IPS DF 4.7 (cell line): ENCODE results near the gene SLC22A31.

Experiments
- DNase-seq: peaks from one replicate; pipeline ENCODE4 v3.0.0-alpha.2; 2013; ENCODE audit warnings: low spot score; ENCODE audit errors: extremely low read depth

SLC22A31 gene

DNA sequence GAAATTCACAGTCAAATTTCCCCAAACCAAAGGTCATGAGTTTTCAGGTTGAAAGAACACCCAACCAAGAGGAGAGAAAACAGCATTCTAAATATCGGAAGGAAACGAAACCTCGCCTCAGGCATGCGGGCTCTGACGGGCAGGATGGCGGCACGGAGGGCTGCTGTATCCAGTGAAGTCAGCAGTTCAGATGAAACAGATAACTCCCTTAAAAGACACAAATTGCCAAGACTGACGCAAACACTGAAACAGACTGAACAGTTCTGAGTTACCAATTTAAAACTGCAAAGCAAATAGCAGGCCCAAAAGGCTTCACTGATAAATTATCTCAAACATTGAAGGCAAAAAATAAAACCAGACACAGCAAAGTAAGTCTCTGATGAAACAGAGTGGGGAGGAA lies 49.4 kb downstream of the SLC22A31 start:
- DNase-seq = no peak

DNA sequence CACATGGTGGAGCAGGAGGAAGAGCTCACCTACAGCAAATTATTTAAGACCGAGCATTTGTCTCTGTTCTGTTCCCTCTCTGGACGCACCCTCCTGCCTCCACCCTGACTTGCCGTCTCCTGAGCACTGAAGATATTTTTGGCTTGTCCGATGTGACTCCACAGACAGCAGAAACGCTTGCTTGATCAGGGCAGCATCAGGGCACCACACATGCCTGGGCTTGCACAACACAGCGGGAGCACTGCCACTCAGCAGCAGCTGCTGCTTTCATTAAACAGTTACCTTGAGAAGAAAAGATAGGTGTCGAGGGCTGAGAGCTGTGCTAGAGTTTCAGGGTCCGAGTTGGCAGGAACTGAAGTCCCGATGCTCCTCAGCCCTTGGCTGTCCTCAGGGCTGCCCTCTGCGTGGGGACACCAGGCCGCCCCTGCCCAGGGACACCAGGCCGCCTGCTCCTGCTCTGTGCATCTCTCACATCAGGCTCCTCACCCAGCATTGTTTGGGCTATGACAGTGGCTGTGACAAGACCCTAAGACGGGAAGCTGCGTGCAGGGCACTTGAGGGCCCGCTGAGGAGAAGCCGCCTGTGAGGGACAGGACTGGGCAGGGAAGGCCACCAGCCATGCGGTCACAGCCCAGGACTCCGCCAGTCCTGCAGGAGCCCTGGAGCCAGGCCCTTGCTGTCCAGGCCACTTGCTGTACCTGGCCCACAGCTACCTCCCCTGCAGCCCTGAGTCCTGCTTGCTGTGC lies 50.1 kb downstream of the SLC22A31 start:
- no peak for DNase-seq

DNA sequence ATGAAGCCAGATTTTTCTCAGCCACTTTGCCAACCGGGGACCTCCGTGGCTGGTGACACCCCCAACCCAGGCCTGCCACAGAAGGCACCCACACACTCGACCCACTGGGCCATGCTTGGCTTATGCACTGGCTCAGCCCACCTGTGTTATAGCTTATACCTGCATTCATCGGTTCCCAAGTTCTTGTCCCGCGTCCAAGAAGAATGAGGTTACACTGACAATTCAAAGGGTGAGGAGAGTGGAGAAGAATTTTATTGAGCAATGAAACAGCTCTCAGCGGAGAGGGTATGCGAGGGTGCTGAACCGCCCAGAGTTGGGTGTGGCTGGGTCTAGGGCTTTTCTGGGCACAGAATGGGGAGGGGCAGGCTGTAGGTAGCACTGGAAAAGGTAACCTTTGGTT lies 51.0 kb downstream of the SLC22A31 start:
- DNase-seq = no peak

DNA sequence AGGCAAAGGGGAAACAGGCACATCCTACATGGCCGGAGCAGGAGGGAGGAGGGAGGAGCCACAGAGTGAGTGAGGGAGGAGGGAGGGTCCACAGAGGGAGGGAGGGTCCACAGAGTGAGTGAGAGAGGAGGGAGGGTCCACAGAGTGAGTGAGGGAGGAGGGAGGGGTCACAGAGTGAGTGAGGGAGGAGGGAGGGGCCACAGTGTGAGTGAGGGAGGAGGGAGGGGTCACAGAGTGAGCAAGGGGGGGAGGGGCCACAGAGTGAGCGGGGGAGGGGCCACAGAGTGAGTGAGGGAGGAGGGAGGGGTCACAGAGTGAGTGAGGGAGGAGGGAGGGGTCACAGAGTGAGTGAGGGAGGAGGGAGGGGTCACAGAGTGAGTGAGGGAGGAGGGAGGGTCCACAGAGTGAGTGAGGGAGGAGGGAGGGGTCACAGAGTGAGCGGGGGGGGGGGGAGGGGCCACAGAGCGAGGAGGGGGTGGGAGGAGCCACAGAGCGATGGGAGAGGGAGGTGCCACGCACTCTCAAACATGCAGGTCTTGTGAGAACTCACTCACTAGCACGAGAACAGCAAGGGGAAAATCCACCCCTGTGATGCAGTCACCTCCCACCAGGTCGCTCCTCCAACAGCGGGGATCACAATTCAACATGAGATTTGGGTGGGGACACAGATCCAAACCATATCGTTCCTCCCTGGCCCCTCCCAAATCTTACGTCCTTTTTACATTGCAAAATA lies 53.1 kb downstream of the SLC22A31 start:
- DNase-seq = no peak

DNA sequence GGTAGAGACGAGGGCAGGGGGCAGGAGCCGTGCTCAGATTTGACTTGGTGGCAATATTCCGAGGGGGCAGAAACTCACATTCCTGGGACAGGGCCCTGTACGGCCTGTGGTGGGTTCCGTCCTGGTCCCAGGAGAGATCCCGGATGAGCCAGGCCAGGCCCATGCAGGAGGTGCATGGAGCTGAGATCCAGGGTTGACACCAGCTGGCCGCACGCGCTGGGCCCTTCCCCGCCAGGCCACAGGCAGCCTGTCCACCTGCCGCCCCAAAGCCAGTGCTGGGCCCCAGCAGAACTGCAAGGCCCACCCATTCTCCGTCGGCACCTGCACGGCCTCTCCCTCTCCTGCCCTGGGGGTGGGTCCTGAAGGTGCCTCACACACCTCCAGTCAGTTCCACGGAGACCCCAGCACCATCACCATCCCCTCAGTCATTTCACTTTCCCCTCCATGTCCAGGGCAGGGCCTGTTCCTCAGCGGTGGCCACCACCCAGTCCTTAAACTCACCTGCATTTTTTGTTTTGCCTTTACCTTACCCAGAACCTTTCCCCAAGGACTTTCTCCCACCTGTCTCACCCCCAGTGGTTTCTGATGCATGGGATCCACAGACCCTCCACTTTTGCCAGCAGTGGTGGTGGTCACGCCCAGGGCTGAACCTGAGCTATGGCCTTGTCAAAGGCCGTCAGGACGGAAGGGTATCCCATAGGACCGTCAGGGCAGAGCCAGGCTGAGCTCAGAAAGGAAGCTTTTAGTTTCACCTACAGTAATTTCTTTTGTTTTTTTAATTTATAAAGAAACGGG lies 53.9 kb downstream of the SLC22A31 start:
- DNase-seq = no peak
